Stimulated activated naive B cell treated with anti-CD40 and anti-IgM and Interleukin-4, amounts not matched to agents 10 μg/mL and 1 μg/mL and 100 μg/mL, for 72 hours (primary cell): Measurements from ENCODE around the gene TAL1.
A peak's percentile ranks its signal among the peaks of the same experiment; 100 is the strongest.

ENCODE experiments used
- ATAC-seq, 2 donors: fragments of 150-1000 bp; cut with Tn5 transposase; replicated peaks; 2 replicates each; pipeline ENCODE4 v1.10.0; 2021; ENCODE audit warnings: moderate library complexity in 1 of 2
- DNase-seq: peaks from one replicate; pipeline ENCODE4 v3.0.0; 2021
- H3K27ac Mint-ChIP-seq: one replicate; pipeline ENCODE4 v1.8.0; 2022; ENCODE audit warnings: mild to moderate bottlenecking, mixed read lengths
- H3K27me3 Mint-ChIP-seq, 2 donors: one replicate each; pipeline ENCODE4 v1.8.0; 2022; ENCODE audit warnings: mixed read lengths in 2 of 2
- H3K36me3 Mint-ChIP-seq, 2 donors: one replicate each; pipeline ENCODE4 v1.8.0; 2022; ENCODE audit warnings: mixed read lengths in 2 of 2, mild to moderate bottlenecking in 1 of 2
- H3K4me1 Mint-ChIP-seq, 2 donors: one replicate each; pipeline ENCODE4 v1.8.0; 2022; ENCODE audit warnings: mixed read lengths in 2 of 2, mild to moderate bottlenecking in 1 of 2
- H3K4me3 Mint-ChIP-seq, 2 donors: one replicate each; pipeline ENCODE4 v1.8.0; 2022; ENCODE audit warnings: mild to moderate bottlenecking in 2 of 2, mixed read lengths in 2 of 2, moderate library complexity in 1 of 2
- H3K9me3 Mint-ChIP-seq, 2 donors: one replicate each; pipeline ENCODE4 v1.8.0; 2022; ENCODE audit warnings: mixed read lengths in 2 of 2, mild to moderate bottlenecking in 1 of 2

TAL1 gene

DNA sequence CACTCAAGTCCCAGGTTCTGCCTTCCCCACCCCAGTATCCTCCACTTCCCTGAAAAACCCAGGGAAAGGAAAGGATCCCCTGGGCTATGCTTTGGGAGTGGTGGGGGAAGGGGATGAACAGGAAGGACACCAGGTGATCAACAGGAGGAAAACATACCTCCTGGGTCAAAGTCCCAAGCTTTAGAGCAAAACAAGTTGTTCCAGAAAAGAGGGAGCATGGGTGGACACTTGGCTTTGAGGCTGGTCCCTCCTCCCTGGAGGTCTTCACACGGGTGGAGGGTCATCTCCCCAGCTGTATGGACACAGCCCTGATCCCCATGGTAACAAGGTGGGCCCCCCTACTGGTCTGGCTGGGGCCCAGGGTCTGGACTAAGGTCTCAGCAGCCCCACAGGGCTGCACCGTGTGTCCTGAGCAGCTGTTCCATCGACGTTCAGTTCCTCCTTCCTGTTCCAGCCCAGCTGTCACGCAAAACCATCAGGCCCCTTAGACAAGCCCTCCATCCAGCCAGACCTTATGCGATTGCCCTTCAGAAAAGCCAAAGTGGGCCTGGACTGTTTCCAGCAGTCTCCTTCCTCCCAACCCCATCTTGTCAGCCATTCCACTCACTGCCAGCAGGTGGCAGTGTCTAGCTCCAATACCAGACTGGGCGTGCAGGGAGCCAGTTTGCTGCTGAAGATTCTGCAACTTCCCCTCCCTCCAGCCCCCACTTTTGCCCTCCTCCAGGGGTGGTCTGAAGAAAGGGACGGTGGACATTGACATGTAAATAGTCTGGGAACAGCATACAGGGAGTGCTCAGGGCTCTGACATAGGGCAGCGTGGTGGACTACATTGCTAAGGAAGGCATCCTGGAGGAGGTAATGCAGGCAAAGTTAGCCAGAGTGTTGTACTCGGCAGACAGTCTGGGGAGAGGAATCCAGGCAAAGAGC, 39.3 kb downstream of the TAL1 start:
- no peak overlapping the region for H3K4me3 Mint-ChIP-seq
- ATAC-seq (peak; percentile 74), DNase-seq (peak; percentile 33)
- H3K36me3 Mint-ChIP-seq = no peaks in the 10 kb centered on the region
- no peak overlapping the region for H3K27ac Mint-ChIP-seq
- H3K27me3 Mint-ChIP-seq = peaks cover 24 to 30% of the 10 kb centered on the region in 2 donors
- no peaks in the 10 kb centered on the region for H3K9me3 Mint-ChIP-seq
- H3K4me1 Mint-ChIP-seq = peaks cover 4% of the 10 kb centered on the region in 2 donors

DNA sequence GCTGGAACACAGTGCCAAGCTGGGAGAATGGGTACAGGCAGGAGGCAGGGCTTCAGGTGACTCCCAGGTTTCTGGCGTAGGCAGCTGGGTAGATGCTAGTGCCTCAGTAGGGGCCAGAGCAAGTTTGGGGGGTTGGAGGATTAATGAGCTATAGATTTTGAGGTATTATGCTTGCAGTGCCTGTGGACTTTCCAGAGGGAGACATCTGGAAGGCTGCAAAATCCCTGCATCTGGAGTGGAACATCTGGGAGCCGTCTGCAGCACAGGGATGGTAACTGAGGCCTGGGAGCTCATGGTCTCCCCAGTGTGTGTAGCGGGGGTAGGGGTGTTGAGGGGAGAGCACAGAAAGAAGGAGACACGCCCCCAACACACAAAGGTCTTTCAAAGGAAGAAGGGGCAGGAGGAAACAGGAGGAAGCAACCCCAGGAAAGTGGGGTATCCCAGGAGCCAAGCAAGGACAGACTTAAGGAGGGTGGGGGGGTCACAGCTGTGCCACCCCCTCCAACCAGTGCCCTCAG, 40.0 kb downstream of the TAL1 start:
- H3K36me3 Mint-ChIP-seq = no peaks in the 10 kb centered on the region
- no peak overlapping the region for H3K4me3 Mint-ChIP-seq

DNA sequence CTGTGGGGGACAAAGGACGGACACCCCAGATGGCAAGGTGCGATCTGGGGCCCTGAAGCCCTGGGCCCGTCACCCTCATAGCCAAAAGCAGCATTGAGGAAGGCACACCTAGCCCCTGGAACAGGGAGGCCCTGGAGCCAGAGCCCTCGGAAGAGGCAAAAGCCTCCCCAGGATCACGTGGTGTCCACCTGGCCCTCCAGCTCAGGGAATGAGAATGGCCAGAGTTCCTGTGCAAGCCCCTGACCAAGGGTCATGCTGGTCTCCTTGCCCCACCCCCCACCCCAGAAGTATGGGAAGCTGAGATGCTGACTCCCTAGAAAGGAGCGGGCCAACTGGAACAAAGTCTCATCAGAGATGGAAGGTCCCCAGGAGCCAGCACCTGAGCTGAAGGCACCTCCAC, 41.2 kb downstream of the TAL1 start:
- H3K27ac Mint-ChIP-seq = no peak overlapping the region
- ATAC-seq = no peak
- H3K4me3 Mint-ChIP-seq = no peak overlapping the region
- H3K4me1 Mint-ChIP-seq = peaks cover 4% of the 10 kb centered on the region in 2 donors
- no peaks in the 10 kb centered on the region for H3K36me3 Mint-ChIP-seq
- peaks cover 32 to 42% of the 10 kb centered on the region in 2 donors for H3K27me3 Mint-ChIP-seq
- no peak for DNase-seq
- no peaks in the 10 kb centered on the region for H3K9me3 Mint-ChIP-seq

More for the DNA sequence above, 40.0 kb downstream of the TAL1 start:
- Mint-ChIP-seq H3K27ac (no peak overlapping the region), H3K27me3 (peaks cover 26 to 36% of the 10 kb centered on the region in 2 donors), H3K9me3 (no peaks in the 10 kb centered on the region), H3K4me1 (peaks cover 4% of the 10 kb centered on the region in 2 donors)
- ATAC-seq = no peak
- DNase-seq = no peak

DNA sequence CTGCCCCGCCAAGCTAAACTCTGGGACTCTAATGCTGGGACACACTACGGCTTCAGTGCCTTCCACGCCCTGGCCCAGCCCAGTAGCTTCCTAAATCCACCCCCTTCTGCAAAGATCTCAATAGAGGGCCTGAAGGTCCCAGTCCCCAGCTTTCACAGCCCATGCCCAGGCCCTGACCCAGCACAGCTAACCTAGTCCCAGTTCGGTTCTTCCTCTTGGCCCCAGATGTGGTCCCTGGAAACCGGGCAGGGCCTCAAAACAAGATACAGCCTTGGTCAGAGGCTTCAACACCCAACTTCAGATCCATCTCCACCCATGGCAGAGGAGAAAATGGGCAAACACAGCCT, 41.5 kb downstream of the TAL1 start:
- H3K4me1 Mint-ChIP-seq = peaks cover 4% of the 10 kb centered on the region in 2 donors
- ATAC-seq (no peak), DNase-seq (no peak)
- no peak overlapping the region for H3K27ac Mint-ChIP-seq
- H3K4me3 Mint-ChIP-seq = no peak overlapping the region
- H3K27me3 Mint-ChIP-seq = peaks cover 36 to 46% of the 10 kb centered on the region in 2 donors
- H3K9me3 Mint-ChIP-seq = no peaks in the 10 kb centered on the region
- no peaks in the 10 kb centered on the region for H3K36me3 Mint-ChIP-seq

DNA sequence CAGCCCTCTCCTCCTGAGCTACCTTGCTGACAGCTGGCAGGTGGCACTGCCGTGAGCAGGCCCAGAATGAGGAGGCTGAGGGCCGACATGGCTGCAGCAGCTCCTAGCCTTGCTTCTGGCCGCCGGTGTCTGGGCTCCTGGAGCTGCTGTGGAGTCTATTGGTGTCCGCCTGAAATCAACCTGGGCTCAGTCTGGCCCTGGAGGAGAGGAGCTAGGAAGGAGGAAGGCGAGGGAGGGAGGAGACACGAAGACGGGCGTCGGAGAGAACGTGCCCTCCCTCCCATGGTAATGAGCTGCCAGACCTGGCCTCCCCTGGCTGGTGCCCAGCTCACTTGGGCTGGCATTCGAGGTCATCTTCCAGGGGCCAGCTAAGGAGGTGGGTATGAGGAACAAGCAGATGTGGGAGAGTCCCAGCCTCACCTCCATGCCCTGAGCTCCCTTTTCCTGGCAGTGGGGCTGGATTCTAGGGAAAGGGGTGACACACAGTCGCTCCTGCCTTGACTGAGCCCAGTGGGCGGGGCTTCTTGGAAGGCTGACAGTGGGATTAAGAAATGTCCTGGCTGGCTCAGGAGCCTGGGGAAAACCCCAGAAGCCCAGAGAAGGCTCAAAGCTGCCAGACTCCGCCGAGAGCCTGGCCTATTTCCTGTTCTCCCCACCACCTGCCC, 42.0 kb downstream of the TAL1 start, which contains the start of gene PDZK1IP1:
Gene PDZK1IP1 (minus strand): TSS at position 193 of the 665 bp plus-strand sequence. CDS start 104 bp downstream, at position 89.
- H3K4me3 Mint-ChIP-seq = no peak within 1 kb of the TSS
- no peaks in the 10 kb centered on the region for H3K9me3 Mint-ChIP-seq
- no peak within 1 kb of the TSS for H3K27ac Mint-ChIP-seq
- no peaks in the 10 kb centered on the region for H3K36me3 Mint-ChIP-seq
- no peak for DNase-seq
- H3K27me3 Mint-ChIP-seq = peaks cover 39 to 51% of the 10 kb centered on the region in 2 donors
- H3K4me1 Mint-ChIP-seq = peaks cover 4% of the 10 kb centered on the region in 2 donors
- no peak for ATAC-seq

DNA sequence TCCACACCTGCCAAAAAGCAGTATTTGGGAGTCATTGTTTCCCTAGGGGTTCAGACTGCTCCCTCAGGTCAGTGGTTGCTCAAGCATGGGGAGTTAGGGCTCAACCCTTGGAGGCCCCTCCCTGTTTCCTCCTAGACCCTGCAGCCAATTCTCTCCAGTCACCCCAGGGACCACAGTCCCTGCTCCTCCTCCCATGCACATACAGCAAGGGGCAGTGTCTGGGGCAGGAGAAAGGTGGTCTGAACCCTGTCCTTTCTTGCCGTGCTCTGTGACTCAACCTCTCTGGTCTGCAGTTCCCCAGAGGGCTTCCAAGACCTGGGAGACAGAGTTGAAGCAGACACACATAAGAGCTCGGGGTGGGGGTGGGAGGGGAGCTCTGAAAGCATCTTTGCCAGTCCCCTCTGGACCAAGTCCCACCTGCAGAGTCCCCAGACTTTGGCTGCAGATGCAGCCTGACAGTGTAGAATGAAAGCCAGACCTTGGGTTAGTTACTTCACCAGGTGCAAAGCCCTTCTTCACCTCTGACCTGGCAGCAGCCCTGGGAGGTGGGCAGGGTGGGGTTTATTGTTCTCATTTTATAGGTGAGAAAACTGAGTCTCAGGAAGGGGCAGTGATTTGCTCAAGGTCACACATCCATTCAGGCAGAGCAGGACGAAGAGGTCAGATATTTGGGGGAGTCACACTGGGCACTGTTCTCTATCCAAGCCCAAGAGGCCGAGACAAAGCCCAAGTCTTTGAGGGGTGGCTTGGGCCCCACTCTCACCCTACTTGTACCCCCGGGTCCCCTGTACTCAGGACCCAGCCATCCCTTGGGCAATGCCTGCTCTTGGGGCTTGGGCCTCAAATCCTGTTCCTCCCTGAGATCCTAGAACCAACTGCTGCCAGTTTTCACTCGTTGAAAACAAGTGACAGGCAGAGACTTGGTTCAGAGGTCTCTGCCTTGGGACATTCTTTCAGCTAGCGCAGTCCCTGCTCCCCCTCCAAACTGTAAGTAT, 42.9 kb downstream of the TAL1 start:
- H3K27ac Mint-ChIP-seq = no peak overlapping the region
- H3K9me3 Mint-ChIP-seq = no peaks in the 10 kb centered on the region
- H3K27me3 Mint-ChIP-seq = peaks cover 43 to 58% of the 10 kb centered on the region in 2 donors
- H3K4me3 Mint-ChIP-seq = no peak overlapping the region
- peaks cover 4% of the 10 kb centered on the region in 2 donors for H3K4me1 Mint-ChIP-seq
- DNase-seq (no peak), ATAC-seq (no peak)
- no peaks in the 10 kb centered on the region for H3K36me3 Mint-ChIP-seq

DNA sequence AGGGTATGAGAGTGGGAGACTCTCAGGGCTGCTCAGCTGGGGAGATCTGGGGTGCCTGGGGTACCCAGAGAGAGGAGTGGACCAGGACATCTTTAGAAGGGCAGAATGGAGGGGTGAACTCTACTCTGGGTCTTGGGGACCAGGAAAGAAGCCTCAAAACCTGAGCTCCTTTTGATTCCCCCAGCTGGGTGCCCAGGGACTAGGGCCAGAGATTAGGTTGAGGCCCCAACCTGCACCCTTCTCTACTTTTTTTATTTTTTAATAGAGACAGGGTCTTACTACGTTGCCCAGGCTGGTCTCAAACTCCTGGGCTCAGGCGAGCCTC, 44.1 kb downstream of the TAL1 start:
- Mint-ChIP-seq H3K27ac (no peak overlapping the region), H3K9me3 (no peaks in the 10 kb centered on the region), H3K4me3 (no peak overlapping the region), H3K4me1 (peaks cover 2 to 4% of the 10 kb centered on the region in 2 donors), H3K27me3 (peaks cover 37 to 59% of the 10 kb centered on the region in 2 donors), H3K36me3 (no peaks in the 10 kb centered on the region)
- no peak for ATAC-seq
- no peak for DNase-seq

DNA sequence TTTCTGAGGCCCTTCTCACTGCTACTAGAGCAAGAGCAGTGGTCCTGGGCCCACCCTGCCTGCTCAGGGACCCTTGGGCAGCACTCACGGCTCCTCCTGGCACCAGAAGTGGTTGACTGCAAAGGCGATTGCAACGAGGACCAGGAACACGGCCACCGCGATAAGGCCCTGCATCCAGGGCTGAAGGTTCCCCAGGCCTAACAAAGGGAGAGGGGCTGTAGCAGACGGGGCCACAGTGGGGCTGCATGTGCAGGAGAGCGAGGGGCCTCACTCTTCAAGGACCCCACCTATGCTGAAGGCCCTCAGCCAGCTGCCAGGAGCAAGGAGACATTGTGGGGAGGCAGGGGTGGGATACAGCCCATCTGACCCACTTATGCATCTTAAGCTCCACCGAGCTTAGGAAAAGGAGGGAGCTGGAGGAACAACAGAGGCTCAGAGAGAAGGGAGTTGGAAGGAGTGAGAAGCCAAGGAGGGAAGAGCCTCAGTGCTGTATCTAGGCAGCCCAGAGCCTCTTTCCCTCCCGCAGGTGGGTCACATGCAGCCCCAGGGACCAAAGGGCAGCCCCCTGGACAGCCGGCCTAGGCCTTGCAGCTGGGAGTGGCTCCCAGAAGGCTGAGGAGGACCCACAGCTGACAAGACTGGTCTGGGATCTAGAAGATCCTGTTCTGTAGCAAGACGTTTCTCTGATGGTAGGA, 44.6 kb downstream of the TAL1 start:
- Mint-ChIP-seq H3K27me3 (peaks cover 38 to 59% of the 10 kb centered on the region in 2 donors), H3K27ac (no peak overlapping the region), H3K4me1 (peaks cover 0 to 4% of the 10 kb centered on the region in 2 donors), H3K4me3 (no peak overlapping the region), H3K9me3 (no peaks in the 10 kb centered on the region), H3K36me3 (no peaks in the 10 kb centered on the region)
- DNase-seq = no peak
- ATAC-seq = no peak

DNA sequence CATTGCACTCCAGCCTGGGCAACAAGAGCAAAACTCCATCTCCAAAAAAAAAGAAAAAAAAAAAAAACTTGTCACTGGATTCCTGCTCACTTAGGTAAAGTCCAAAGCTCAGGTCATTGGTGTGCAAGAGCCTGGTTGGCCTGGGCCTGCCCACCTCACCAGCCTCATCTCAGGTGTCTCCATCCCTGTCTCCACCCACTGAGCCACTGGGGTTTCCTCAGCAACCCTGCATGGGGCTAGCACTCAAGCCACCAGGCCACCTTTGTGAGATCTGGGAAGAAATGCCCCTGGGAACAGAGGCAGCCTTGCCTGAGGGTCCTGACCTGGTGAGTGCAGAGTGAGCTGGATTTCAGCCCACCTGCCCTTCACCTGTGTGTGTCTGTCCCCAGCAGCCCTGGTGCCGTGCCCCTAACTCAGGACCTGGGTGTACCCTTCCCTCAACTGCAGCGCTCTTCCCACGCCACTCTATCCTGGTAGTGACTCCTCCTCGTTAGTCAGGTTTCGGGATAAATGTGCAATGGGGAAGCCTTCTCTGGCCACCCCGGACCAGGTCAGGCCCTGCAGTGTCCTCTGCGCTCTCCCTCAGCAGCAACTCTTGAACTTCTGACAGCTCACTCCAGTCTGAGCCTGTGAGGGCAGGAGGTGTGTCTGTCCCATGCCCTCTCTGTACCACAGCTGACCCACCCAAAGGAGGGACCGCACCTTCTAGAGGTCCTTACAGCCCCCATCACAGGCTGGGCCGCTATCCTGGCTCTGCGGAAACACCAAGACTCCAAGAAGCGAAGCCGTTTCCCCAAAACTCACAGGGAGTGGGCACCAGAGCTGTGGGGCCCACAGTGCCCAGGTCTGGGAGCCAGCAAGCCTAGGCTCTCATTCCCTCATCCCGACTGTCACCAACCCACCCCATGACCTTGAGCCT, 45.5 kb downstream of the TAL1 start:
- Mint-ChIP-seq H3K4me1 (no peaks in the 10 kb centered on the region), H3K27me3 (peaks cover 38 to 59% of the 10 kb centered on the region in 2 donors)
- no peak for ATAC-seq

DNA sequence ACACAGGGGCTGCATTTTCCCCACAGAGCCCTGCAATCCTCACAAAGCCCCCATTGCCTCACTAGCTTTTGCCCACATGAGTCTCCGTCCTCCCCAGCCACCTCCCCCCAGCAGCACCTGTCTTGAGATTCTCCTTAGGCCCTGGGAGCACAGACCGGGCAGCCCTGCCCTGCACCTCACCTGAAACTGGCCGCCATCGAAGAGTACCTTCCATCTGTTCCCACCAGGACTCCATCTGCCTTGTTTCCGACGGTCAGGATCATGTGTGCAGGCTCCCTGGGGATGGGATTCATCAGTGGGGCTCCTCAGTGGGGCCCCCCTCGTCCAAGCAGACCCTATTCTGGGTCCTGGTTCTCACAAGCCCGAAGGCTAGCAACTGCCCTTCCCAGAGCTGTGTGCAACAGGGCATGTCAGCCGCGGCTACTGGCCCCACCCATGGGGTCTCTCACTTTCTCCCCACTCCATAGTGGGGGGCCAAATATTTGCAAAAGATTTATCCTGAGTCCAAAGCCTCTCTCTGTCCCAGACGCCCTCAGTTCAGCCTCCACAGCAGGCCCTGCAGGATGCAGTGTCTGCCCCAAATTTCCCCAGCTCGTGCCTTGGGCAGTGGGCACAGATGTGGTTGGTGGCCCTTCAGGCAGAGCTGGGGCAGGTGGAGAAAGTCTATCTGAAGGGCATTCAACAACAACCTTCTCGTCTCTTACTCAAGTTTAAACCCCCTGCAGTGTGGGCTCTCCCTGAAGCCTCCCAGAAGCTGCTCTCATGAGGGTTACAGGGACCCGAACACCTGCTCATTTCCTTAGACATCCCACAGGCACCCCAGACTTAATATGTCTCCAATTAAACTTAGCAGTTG, 47.0 kb downstream of the TAL1 start:
- H3K4me1 Mint-ChIP-seq = no peaks in the 10 kb centered on the region
- no peaks in the 10 kb centered on the region for H3K36me3 Mint-ChIP-seq
- no peak for ATAC-seq
- H3K9me3 Mint-ChIP-seq = no peaks in the 10 kb centered on the region
- no peak overlapping the region for H3K4me3 Mint-ChIP-seq
- DNase-seq = no peak
- no peak overlapping the region for H3K27ac Mint-ChIP-seq
- H3K27me3 Mint-ChIP-seq = peaks cover 50 to 74% of the 10 kb centered on the region in 2 donors

More for the DNA sequence above, 45.5 kb downstream of the TAL1 start:
- DNase-seq = no peak
- Mint-ChIP-seq H3K27ac (no peak overlapping the region), H3K9me3 (no peaks in the 10 kb centered on the region), H3K36me3 (no peaks in the 10 kb centered on the region), H3K4me3 (no peak overlapping the region)

DNA sequence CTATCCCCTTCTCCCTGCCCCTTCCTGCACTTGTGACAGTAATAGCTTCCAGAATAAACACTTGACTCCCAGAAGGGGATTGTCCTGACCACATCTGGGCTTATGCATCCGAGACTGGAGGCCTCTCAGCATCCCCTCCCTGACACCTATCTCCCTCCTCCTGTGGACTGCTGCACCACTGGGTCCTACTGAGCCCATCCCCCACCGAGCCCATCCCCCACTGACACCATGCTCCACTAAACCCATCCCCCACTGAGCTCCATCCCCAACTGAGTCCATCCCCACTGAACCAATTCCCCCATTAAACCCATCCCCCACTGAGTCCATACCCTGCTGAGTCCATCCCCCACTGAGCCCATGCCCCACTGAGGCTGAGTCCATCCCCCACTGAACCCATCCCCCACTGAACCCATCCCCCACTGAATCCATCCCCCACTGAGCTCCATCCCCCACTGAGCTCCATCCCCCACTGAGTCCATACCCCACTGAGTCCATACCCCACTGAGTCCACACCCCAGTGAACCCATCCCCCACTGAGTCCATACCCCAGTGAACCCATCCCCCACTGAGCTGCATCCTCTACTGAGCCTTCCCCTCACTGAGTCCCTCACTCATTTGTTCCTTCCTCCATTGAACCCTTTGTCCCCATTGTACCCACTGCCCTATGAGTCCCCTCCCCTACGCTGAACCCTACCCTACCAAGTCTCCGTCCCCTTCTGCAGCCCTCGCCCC, 47.8 kb downstream of the TAL1 start:
- Mint-ChIP-seq H3K4me1 (peaks cover 4 to 6% of the 10 kb centered on the region in 2 donors), H3K27ac (no peak overlapping the region), H3K27me3 (peaks cover 52 to 76% of the 10 kb centered on the region in 2 donors), H3K4me3 (no peak overlapping the region), H3K36me3 (no peaks in the 10 kb centered on the region), H3K9me3 (no peaks in the 10 kb centered on the region)
- ATAC-seq (no peak), DNase-seq (no peak)
